Left lung (tissue), 10 donors: ENCODE measurements around the gene PA2G4. TPM values are rescaled to one million over a fixed set of nuclear protein-coding genes. Genes with fewer than 3 reads are reported as not detected.

Experiments used
- ATAC-seq: fragments of 200-7000 bp; cut with Tn5 transposase; one replicate; pipeline ENCODE4 v1.9.1; 2020; ENCODE audit warnings: moderate library complexity
- DNase-seq, 4 donors: peaks; one replicate each; pipeline ENCODE4 v3.0.0-alpha.2; 2013 to 2020
- H3K27ac ChIP-seq, 2 donors: fragments of 200-600 bp; sonication (generic) in 1 of 2; one replicate each; pipeline versions ENCODE4 v1.5.0 to v1.8.0; 2020 to 2021
- H3K27me3 ChIP-seq, 2 donors: fragments of 200-600 bp; sonication (generic) in 1 of 2; one replicate each; pipeline versions ENCODE4 v1.5.0 to v1.8.0; 2020 to 2021
- H3K36me3 ChIP-seq, 2 donors: fragments of 200-600 bp; sonication (generic) in 1 of 2; one replicate each; pipeline versions ENCODE4 v1.5.0 to v1.8.0; 2020 to 2021
- H3K4me1 ChIP-seq, 2 donors: fragments of 200-600 bp; one replicate each; pipeline ENCODE4 v1.8.0; 2021
- H3K4me3 ChIP-seq, 2 donors: fragments of 200-600 bp; sonication (generic) in 1 of 2; one replicate each; pipeline versions ENCODE4 v1.5.0 to v1.8.0; 2020 to 2021; ENCODE audit warnings: mild to moderate bottlenecking in 1 of 2
- H3K9me3 ChIP-seq, 2 donors: fragments of 200-600 bp; sonication (generic) in 1 of 2; one replicate each; pipeline versions ENCODE4 v1.5.0 to v1.8.0; 2020 to 2021
- CTCF ChIP-seq, 2 donors: fragments of 200-600 bp; sonication (generic) in 1 of 2; IDR thresholded peaks; one replicate each; pipeline versions ENCODE4 v1.5.0 to v1.8.0; 2021; ENCODE audit warnings: antibody characterized with exemption in 2 of 2
- intact Hi-C, 2 donors: fragments of 100-400 bp; cut with DNase I; formaldehyde crosslinking; loops; one replicate each; pipeline versions ENCODE4 v1.11.2 to v1.14.2; 2022
- polyA plus RNA-seq, 6 donors: library from polyadenylated mRNA; unstranded; fragments of 120-200 nt; gene quantifications; one replicate each; pipeline ENCODE4 v1.2.1, GENCODE V29; 2013; ENCODE audit not compliant: insufficient read length in 6 of 6
- total RNA-seq, 2 donors: library from RNA; stranded (reverse); fragmentation: NEBNext Ultra II Directional; extraction: Animal tissue kit (Norgen Biotek cat#: 25700); gene quantifications; one replicate each; pipeline ENCODE4 v1.2.1, GENCODE V29; 2021
- donor health status: DM: no; HTN: yes; CAD: no.
- donor health status: DM: no; HTN: no; CAD: no.

The PA2G4 gene
- total and polyA plus RNA-seq, 8 donors, result 62.0 to 151 (median 130) TPM

DNA sequence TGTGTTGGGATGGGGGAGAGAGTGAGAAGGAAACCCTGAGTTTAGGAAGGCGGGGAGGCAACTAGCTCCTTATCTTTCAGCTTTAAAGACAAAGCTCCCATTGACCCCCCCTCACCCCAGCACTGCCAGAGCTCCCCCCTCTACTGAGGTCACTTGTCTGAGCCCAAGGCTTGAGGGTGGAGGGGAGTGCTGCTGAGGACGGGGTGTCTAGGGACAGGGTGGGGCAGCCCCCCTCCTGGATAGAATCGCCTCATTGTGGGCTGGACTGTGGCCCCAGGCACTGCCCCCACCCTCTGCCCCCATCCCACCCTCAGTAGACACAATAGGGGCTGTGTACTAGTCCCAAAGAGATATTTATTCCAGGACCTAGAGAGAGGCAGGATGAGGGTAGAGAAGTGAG is 21.4 kb upstream of the PA2G4 start:
- DNase-seq (no peak), ATAC-seq (no peak)
- Histone ChIP-seq H3K27me3 (peaks cover 0 to 44% of the 10 kb centered on the region in 2 donors), H3K36me3 (no peaks in the 10 kb centered on the region), H3K27ac (no peak overlapping the region), H3K4me3 (no peak overlapping the region), H3K9me3 (no peaks in the 10 kb centered on the region), H3K4me1 (peaks cover 4 to 31% of the 10 kb centered on the region in 2 donors)
- intact Hi-C loops, result no loop called here
- TF ChIP-seq CTCF (IDR thresholded peaks at IDR 0.05), result no peak

GRCh38 chr12:56084958-56085543 is 19.3 kb upstream of the PA2G4 start:
- Histone ChIP-seq H3K9me3 (no peaks in the 10 kb centered on the region), H3K27ac (no peak overlapping the region), H3K4me1 (peaks cover 4 to 13% of the 10 kb centered on the region in 2 donors), H3K27me3 (peaks cover 0 to 30% of the 10 kb centered on the region in 2 donors), H3K4me3 (no peak overlapping the region), H3K36me3 (no peaks in the 10 kb centered on the region)
- ATAC-seq (no peak), DNase-seq (no peak)
- TF ChIP-seq CTCF (IDR thresholded peaks at IDR 0.05), result no peak
- intact Hi-C loops, result no loop called here

- Histone ChIP-seq H3K27ac (peak overlapping the region in 1 of 2 donors; percentile 50), H3K27me3 (peaks cover 0 to 19% of the 10 kb centered on the region in 2 donors), H3K4me3 (no peak overlapping the region), H3K9me3 (no peaks in the 10 kb centered on the region), H3K4me1 (peaks cover 4 to 6% of the 10 kb centered on the region in 2 donors), H3K36me3 (no peaks in the 10 kb centered on the region)
- ATAC-seq, result peak; percentile 66
- DNase-seq, result peak in 1 of 4 donors; percentile 59
- TF ChIP-seq CTCF (IDR thresholded peaks at IDR 0.05), result no peak
- intact Hi-C loops, result no loop called here
Measured at GRCh38 chr12:56086096-56086495, 18.3 kb upstream of the PA2G4 start.

DNA sequence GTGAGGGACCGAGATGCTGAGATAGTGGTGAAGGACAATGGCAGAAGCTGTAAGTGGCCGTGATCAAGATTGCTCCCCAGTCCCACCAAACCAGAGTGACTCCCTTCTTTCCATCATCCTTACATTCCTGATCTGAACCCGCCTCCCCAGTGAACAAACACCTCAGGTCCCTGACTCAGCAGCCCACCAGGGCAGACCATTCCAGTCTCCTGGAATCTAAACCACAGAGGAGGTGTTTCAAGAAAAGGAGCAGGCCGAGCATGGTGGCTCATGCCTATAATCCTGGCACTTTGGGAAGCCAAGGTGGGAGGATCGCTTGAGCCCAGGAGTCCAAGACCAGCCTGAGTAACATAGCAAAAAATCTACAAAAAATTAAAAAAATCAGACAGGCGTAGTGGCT is 17.8 kb upstream of the PA2G4 start:
- peaks cover 4 to 6% of the 10 kb centered on the region in 2 donors for H3K4me1 ChIP-seq
- ATAC-seq, result no peak
- TF ChIP-seq CTCF (IDR thresholded peaks at IDR 0.05), result no peak
- peak overlapping the region; percentile 18 to 50 for H3K27ac ChIP-seq
- DNase-seq, result no peak
- peaks cover 0 to 14% of the 10 kb centered on the region in 2 donors for H3K27me3 ChIP-seq
- H3K4me3 ChIP-seq, result no peak overlapping the region
- intact Hi-C loops, result no loop called here
- H3K36me3 ChIP-seq, result no peaks in the 10 kb centered on the region
- H3K9me3 ChIP-seq, result no peaks in the 10 kb centered on the region

DNA sequence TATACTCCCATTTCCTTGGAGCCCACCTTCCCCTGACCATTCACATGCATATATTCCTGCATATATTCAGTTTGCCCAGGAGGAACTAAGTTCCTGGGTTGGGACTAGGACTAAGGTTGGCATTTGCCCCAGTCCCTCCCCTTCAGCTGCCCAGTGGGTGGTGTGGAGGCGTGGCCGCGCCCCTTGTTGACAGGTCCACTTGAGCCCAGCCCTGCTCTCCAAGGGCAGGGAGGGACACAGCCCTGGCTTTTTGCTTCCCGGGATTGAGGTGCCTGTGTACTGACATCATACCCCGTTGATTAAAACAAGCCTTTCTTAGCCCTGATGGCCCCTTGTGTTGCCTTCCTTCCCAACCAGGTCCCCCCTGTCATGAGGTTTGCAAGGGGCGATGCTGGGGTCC is 17.1 kb upstream of the PA2G4 start:
- DNase-seq (peak in 3 of 4 donors; percentile 76 to 93 (median 91)), ATAC-seq (peak; percentile 96)
- Histone ChIP-seq H3K4me3 (no peak overlapping the region), H3K36me3 (no peaks in the 10 kb centered on the region), H3K27ac (peak overlapping the region; percentile 23 to 54), H3K27me3 (peaks cover 0 to 8% of the 10 kb centered on the region in 2 donors), H3K9me3 (no peaks in the 10 kb centered on the region), H3K4me1 (peaks cover 4 to 6% of the 10 kb centered on the region in 2 donors)
- no peak for TF ChIP-seq CTCF (IDR thresholded peaks at IDR 0.05)
- intact Hi-C loops, result no loop called here
